GM21619 (cell line): ENCODE measurements around the gene CC2D2B.

Experiments
- ATAC-seq: cut with Tn5 transposase; IDR thresholded peaks from one replicate; pipeline ENCODE4 v1.9.1; 2021; ENCODE audit not compliant: unreplicated experiment

CC2D2B gene

GRCh38 chr10:96073722-96074121 is 165.9 kb downstream of the CC2D2B start:
- ATAC-seq, result no peak

GRCh38 chr10:96074776-96075175 is 167.0 kb downstream of the CC2D2B start:
- ATAC-seq, result no peak

- ATAC-seq, result no peak
These were observed 168.2 kb downstream of the CC2D2B start for GRCh38 chr10:96075977-96076376.

GRCh38 chr10:96077156-96077555 is 169.4 kb downstream of the CC2D2B start:
- ATAC-seq, result no peak

GRCh38 chr10:96082153-96082552 is 174.4 kb downstream of the CC2D2B start:
- ATAC-seq, result no peak
